GM18907 (cell line): ENCODE measurements around the gene SEC14L2.
"Not testable (repeated sequence)": the region's sequence is repeated elsewhere in the genome, so short reads cannot be mapped to it uniquely, and the experiment has no call there.

Experiments used
- ATAC-seq: cut with Tn5 transposase; IDR thresholded peaks from one replicate; pipeline ENCODE4 v1.9.1; 2021; ENCODE audit warnings: mild to moderate bottlenecking, moderate library complexity; ENCODE audit not compliant: unreplicated experiment

The SEC14L2 gene

DNA sequence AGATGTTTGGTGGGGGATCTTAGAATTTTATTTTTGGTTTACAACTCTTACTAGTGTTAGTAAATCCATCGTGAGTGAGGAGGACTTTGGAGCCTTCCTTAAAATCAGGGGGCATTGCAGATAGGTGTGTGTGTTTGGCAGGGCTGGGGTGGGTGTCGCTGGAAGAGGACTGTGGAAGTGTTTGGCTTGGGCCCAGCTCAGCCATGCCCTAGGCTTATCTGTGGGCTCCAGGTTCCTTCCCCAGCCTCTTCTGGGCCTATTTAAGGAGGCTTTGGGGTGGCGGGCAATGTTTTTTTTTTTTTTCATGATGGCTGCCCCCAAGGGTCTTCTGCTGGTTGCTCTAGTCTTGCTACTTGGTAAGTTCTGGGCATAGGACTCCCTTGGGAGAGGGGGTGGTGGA, 50.8 kb downstream of the SEC14L2 start:
- ATAC-seq = no peak

DNA sequence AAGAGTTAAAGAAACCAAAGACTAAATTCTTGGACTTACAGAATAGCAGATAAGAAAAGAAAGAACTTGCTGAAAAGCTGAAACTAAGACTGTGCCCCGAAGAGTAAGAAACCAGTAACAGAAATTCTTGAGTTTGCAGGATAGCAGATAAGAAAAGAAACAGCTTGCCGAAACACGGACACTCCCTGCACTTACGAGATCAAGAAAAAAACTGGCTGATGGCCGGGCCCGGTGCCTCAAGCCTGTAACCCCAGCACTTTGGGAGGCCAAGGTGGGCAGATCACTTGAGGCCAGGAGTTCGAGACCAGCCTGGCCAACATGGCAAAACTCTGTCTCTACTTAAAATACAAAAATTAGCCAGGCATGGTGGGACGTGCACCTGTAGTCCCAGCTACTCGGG, 54.7 kb downstream of the SEC14L2 start:
- not testable (repeated sequence) for ATAC-seq

- no peak for ATAC-seq
Observed at GRCh38 chr22:30452861-30453260, 56.0 kb downstream of the SEC14L2 start.

DNA sequence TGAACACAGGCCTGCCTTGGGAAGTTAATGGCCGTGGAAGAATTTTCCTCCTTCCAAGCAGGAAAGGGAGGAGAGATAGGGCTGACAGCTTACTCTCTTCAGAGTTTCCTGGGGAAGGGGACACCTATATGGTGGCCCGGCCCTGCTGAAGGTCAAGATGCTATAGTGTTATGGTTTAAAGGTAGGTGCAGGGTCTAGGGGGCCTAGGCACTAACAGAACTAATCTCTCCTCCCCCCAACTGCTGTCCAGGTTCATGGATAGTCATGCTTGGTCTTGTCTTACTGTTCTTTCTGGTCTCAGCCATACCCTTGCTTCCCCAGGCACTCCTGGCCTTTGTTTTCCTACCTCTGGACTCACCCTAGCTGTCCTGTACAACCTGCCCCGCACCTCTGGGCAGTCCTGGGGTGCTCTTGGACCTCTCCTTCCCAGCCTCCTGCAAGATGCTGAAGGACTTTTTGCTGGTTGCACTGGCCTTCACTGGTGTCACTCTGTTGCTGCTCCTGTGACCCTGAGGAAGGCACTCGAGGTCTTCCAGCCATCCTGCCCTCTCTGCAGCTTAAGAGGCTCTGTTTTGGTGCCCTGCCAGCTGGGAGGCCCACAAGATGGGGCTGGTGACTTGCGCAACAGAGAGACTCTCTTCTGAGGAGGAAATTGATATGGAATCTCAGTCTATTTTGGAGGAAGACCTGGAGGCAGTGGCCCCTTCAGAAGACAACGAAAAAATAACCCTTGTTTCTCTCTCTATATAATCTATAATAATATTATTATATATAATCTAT, 57.1 kb downstream of the SEC14L2 start:
- ATAC-seq = no peak

DNA sequence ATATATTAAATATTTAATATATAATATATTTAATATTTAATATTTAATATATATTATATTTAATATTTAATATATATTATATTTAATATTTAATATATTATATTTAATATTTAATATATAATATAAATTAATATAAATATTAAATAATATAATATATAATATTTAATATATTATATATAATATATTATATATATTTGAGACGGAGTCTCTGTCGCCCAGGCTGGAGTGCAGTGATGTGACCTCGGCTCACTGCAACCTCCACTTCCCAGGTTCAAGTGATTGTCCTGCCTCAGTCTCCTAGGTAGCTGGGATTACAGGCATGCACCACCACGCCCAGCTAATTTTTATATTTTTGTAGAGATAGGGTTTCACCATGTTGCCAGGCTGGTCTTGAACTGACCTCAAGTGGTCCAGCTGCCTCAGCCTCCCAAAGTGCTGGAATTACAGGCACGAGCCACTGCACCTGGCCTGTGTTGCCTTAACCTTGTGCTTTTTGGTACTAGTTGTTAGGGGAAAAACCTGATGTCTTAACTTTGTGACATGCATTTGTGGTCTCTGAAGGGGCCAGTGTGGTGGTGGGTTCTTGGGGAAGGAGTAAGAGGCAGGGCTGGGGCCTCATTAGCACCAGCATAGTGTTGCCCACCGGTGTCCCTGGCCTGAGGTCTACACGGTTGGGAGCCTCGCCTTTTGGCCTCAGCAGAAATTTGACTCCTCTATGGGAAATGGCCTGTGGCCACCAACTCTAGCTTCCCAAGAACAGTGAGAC, 58.4 kb downstream of the SEC14L2 start:
- ATAC-seq = no peak

DNA sequence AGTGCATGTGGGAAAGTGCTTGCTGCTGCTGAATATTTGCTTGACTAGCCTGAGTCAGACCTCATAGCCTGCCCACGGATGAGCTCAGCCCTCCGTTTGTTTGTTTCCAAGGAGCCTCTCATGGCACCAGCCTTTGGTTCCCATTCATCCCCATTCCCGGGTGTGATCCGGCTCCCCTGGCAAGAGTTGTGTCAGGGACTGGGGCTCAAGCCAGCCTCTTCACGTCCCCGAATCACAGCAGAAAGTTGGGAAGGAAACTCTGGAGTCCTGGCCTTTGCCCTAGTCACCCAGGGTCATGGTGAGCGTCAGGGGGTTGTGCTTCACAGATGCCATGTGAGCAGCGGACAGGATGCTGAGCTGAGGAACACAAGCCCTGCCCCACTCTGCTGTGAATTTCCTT, 61.2 kb downstream of the SEC14L2 start:
- no peak for ATAC-seq

GRCh38 chr22:30459181-30460052, 62.6 kb downstream of the SEC14L2 start:
- no peak for ATAC-seq

- ATAC-seq = no peak
Observed at GRCh38 chr22:30460147-30460546, 63.3 kb downstream of the SEC14L2 start.

DNA sequence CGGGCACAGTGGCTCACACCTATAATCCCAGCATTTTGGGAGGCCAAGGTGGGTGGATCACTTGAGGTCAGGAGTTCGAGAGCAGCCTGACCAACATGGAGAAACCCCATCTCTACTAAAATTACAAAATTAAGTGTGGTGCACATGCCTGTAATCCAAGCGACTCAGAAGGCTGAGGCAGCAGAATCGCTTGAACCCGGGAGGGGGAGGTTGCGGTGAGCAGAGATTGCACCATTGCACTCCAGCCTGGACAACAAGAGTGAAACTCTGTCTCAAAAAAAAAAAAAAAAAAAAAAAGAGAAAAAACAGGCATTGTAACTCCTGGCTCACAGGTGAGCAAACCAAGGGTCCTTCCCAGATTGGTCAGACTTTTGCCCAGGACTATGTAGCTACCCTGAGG, 63.7 kb downstream of the SEC14L2 start:
- not testable (repeated sequence) for ATAC-seq

DNA sequence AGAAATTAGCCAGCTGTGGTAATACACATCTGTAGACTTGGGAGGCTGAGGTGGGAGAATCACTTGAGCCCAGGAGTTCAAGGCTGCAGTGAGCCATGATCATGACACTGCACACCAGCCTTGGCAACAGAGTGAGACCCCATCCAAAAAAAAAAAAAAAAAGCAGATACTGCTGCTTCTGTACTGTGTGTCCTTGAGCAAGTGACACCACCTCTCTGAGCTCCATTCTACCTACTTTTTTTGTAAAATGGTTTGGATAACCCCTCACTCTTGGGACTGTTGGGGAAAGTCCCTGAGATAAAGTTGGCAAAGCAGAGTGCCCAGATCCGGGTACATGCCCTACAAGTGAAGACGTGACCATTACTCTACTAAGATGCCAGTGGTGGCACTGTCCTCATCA, 72.3 kb downstream of the SEC14L2 start:
- no peak for ATAC-seq

DNA sequence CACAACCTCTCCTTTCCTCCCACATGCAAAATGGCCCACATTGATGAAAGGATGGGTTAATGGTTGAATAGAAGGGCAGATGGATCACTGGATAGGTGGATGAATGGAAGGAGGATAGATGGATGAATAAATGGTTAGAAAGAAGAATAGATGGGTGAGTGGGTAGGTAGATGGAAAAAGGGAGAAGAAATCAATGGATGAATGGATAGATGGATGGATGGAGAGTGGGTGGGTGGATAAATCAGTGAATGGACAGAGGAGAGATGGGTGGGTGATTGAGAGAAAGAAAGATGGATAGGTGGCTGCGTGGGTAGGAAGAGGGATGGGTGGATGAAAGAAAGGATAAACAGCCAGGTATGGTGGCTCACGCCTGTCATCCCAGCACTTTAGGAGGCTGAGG, 73.8 kb downstream of the SEC14L2 start:
- ATAC-seq = no peak

DNA sequence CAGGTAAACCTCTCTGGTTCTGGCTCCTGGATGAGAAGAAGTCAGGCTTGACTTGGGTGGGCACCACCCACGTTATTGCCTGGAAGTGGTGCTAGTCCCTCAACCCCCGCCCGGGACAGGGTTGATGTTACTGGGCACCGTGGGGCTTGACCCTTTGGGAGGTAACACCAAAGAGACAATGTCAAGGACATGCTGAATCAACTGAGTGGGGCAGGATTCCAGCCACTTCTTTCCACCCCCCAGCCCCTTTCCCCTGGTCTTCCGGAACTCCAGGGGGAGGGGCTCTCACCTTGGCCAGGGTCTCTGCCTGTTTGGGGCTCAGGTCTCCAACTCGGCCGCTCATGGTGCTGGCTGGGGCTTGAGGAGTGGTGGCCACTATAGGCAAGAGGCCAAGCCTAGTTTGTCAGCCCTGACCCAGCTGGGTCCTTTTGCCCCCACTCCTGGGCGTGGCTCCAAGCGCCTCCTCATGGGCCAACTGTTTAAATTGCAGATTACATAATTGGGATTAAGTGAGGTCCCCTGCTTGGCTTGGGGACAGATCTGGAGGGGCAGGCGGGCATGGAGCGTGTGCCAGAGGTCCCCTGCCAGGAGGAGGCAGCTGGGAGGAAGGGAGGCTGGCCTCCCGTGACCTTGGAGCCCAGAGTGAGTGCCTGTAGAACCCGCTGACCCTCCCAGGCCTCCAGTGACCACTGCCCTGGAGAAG, 74.9 kb downstream of the SEC14L2 start, which contains the start of gene SEC14L3:
Gene SEC14L3 (minus strand): TSS at position 402 of the 703 bp plus-strand sequence. CDS start 59 bp downstream, at position 343.
- ATAC-seq = no peak

DNA sequence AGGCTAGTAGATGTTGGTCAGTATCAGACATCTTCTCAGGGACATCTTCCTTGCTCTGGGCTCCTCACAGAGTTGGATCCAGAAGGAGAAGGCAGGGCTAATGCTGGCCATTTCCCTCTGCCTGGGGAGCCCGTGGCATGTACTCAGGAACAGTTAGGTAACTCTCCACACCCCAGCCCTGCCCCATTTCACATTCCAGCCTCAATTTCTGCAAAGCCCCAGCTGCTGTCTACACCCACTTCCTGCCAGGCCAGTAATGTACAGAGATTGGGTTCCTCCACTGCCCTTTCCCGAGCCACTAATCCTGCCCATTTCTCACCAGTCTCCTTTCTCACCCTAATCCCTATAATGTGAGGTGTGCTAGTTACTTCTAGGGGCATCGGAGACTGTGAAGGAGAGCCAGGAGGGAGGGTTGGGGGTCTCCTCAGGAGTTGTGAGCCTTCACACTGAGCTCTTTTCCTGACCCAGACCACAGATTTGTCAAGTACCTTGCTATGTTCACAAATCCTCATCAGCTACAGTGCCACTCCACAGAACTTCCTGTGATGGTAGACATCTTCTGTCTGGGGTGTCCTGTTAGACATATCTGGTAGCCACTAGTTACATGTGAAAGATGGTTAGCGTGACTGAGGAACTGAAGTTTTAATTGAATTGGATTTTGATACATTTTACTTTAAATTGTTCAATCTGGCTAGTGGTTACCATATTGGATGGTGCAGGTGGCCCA, 76.3 kb downstream of the SEC14L2 start:
- ATAC-seq = no peak

GRCh38 chr22:30474121-30474520, 77.3 kb downstream of the SEC14L2 start:
- no peak for ATAC-seq
